HL-60 (cell line): ENCODE data around the gene DGCR6.
"Not testable (repeated sequence)": the region's sequence is repeated elsewhere in the genome, so short reads cannot be mapped to it uniquely, and the experiment has no call there.

ENCODE experiments used
- GABPA ChIP-seq: IDR thresholded peaks from 2 replicates; pipeline ENCODE4 v1.6.1; 2012; ENCODE audit warnings: low read depth
- POLR2AphosphoS5 ChIP-seq: IDR thresholded peaks from 2 replicates; pipeline ENCODE4 v1.6.1; 2012; ENCODE audit warnings: low read depth
- SPI1 ChIP-seq: IDR thresholded peaks from 2 replicates; pipeline ENCODE4 v1.6.1; 2012; ENCODE audit warnings: low read depth, mild to moderate bottlenecking, borderline replicate concordance
- TF ChIP-seq, protein P1 (sequence below): IDR thresholded peaks from one replicate; pipeline ENCODE4 v1.5.1; 2011; ENCODE audit warnings: low read length, control low read depth, inconsistent platforms; ENCODE audit not compliant: insufficient read depth
- TF ChIP-seq, protein P2 (sequence below): IDR thresholded peaks from 2 replicates; pipeline ENCODE4 v1.6.1; 2012; ENCODE audit warnings: low read depth; ENCODE audit not compliant: insufficient replicate concordance

DNA sequence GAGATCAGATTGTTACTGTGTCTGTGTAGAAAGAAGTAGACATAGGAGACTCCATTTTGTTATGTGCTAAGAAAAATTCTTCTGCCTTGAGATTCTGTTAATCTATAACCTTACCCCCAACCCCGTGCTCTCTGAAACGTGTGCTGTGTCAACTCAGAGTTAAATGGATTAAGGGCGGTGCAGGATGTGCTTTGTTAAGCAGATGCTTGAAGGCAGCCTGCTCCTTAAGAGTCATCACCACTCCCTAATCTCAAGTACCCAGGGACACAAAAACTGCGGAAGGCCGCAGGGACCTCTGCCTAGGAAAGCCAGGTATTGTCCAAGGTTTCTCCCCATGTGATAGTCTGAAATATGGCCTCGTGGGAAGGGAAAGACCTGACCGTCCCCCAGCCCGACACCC, 32.6 kb downstream of the DGCR6 start:
- TF ChIP-seq, protein P1, sequence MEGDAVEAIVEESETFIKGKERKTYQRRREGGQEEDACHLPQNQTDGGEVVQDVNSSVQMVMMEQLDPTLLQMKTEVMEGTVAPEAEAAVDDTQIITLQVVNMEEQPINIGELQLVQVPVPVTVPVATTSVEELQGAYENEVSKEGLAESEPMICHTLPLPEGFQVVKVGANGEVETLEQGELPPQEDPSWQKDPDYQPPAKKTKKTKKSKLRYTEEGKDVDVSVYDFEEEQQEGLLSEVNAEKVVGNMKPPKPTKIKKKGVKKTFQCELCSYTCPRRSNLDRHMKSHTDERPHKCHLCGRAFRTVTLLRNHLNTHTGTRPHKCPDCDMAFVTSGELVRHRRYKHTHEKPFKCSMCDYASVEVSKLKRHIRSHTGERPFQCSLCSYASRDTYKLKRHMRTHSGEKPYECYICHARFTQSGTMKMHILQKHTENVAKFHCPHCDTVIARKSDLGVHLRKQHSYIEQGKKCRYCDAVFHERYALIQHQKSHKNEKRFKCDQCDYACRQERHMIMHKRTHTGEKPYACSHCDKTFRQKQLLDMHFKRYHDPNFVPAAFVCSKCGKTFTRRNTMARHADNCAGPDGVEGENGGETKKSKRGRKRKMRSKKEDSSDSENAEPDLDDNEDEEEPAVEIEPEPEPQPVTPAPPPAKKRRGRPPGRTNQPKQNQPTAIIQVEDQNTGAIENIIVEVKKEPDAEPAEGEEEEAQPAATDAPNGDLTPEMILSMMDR, result not testable (repeated sequence)
- not testable (repeated sequence) for TF ChIP-seq SPI1, POLR2AphosphoS5, GABPA
- TF ChIP-seq, protein P2, sequence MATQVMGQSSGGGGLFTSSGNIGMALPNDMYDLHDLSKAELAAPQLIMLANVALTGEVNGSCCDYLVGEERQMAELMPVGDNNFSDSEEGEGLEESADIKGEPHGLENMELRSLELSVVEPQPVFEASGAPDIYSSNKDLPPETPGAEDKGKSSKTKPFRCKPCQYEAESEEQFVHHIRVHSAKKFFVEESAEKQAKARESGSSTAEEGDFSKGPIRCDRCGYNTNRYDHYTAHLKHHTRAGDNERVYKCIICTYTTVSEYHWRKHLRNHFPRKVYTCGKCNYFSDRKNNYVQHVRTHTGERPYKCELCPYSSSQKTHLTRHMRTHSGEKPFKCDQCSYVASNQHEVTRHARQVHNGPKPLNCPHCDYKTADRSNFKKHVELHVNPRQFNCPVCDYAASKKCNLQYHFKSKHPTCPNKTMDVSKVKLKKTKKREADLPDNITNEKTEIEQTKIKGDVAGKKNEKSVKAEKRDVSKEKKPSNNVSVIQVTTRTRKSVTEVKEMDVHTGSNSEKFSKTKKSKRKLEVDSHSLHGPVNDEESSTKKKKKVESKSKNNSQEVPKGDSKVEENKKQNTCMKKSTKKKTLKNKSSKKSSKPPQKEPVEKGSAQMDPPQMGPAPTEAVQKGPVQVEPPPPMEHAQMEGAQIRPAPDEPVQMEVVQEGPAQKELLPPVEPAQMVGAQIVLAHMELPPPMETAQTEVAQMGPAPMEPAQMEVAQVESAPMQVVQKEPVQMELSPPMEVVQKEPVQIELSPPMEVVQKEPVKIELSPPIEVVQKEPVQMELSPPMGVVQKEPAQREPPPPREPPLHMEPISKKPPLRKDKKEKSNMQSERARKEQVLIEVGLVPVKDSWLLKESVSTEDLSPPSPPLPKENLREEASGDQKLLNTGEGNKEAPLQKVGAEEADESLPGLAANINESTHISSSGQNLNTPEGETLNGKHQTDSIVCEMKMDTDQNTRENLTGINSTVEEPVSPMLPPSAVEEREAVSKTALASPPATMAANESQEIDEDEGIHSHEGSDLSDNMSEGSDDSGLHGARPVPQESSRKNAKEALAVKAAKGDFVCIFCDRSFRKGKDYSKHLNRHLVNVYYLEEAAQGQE, result not testable (repeated sequence)
